ENCODE data around the gene RNF20.
"Not testable (repeated sequence)": the region's sequence is repeated elsewhere in the genome, so short reads cannot be mapped to it uniquely, and the experiment has no call there.

RNF20 gene

GRCh38 chr9:101586651-101587050 is 53.0 kb downstream of the RNF20 start:
- no peak for DNase-seq (ENCODE audit: low read depth in 4 of 4, low spot score in 1 of 4)

GRCh38 chr9:101587332-101588043 is 53.8 kb downstream of the RNF20 start:
- no peak for DNase-seq (ENCODE audit: low read depth in 4 of 4, low spot score in 1 of 4)

GRCh38 chr9:101590074-101590473 is 56.4 kb downstream of the RNF20 start:
- not testable (repeated sequence) for DNase-seq (ENCODE audit: low read depth in 4 of 4, low spot score in 1 of 4)

- no peak for DNase-seq (ENCODE audit: low read depth in 4 of 4, low spot score in 1 of 4)
Measured at GRCh38 chr9:101590901-101591300, 57.2 kb downstream of the RNF20 start.

GRCh38 chr9:101591787-101592446 is 58.3 kb downstream of the RNF20 start:
- DNase-seq (ENCODE audit: low read depth in 4 of 4, low spot score in 1 of 4): no peak

- no peak for DNase-seq (ENCODE audit: low read depth in 4 of 4, low spot score in 1 of 4)
Measured at GRCh38 chr9:101592788-101593187, 59.1 kb downstream of the RNF20 start.

GRCh38 chr9:101593345-101593744 is 59.7 kb downstream of the RNF20 start:
- DNase-seq (ENCODE audit: low read depth in 4 of 4, low spot score in 1 of 4): no peak

- DNase-seq (ENCODE audit: low read depth in 4 of 4, low spot score in 1 of 4): no peak
Measured at GRCh38 chr9:101594796-101595195, 61.1 kb downstream of the RNF20 start, which contains the start of gene PPP3R2. TSS of gene PPP3R2 (minus strand) at chr9:101594969. CDS start at chr9:101594921, 48 bp downstream.

GRCh38 chr9:101601904-101602765 is 68.5 kb downstream of the RNF20 start:
- no peak for DNase-seq (ENCODE audit: low read depth in 4 of 4, low spot score in 1 of 4)

- no peak for DNase-seq (ENCODE audit: low read depth in 4 of 4, low spot score in 1 of 4)
Measured at GRCh38 chr9:101604296-101604695, 70.6 kb downstream of the RNF20 start.

GRCh38 chr9:101605547-101605946 is 71.9 kb downstream of the RNF20 start:
- no peak for DNase-seq (ENCODE audit: low read depth in 4 of 4, low spot score in 1 of 4)

All from stimulated activated CD4-positive, alpha-beta T cell treated with anti-CD3 and anti-CD28 coated beads, Interleukin-1b, Interleukin-23, amount 100 ng/mL, for 24 hours (primary cell).